ENCODE measurements around the gene COL7A1.

COL7A1 gene

GRCh38 chr3:48619541-48620524 is 24.7 kb upstream of the COL7A1 start:
- DNase-seq (ENCODE audit: low spot score), result no peak

- no peak for DNase-seq (ENCODE audit: low spot score)
These were observed 22.4 kb upstream of the COL7A1 start for GRCh38 chr3:48617559-48617958.

- DNase-seq (ENCODE audit: low spot score), result peak; percentile 18
These were observed 18.9 kb upstream of the COL7A1 start for GRCh38 chr3:48614044-48614443.

- no peak for DNase-seq (ENCODE audit: low spot score)
These were observed 17.2 kb upstream of the COL7A1 start for GRCh38 chr3:48612309-48612708.

DNA sequence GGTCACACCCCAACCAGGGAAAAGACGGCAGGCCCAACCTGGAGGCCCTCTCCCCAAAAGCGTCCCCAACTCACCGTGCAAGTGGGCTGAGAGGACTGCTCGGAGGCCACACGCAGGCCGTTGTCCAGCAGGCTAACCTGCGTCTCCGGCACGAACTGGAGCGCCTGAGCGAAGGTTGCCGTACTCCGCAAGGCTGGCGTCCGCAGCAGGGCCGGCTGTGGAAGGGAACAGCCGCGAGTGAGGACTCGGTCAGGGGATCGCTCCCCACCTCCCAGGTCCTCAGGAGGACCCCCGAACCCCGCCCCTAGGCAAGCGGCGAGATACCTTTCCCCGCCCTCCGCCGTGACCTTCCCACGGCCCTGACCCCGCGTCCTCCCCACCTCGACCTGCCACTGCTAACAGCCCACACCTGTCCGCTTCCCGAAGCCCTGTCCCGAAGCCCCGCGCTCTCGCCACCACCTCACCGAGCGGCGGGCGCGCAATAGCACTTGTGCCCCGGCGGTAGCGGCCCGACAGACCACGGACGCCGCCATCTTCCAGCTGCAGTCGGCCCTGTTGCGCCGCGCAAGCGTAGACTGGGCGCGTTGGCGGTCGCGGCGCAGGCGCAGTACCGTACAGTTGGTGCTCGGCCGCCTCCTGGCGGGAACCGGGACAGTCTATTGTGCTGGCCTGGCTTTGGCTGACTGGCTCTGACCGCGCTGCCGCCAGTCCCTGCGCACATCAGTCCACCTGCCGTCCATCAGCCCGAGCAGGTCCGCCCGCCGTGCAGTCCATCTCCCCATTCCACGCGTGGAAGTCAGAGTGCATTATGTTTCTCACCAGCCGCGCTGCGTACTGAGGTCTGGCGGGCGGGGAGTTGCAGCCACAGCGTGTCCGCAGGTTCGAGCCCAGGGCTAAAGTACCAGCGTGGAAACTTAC is 14.2 kb upstream of the COL7A1 start, which contains the start of gene UQCRC1:
TSS of gene UQCRC1 (minus strand) at position 559 of the 918 bp plus-strand sequence. CDS start at position 533, 26 bp downstream.
- peak; percentile 92 for DNase-seq (ENCODE audit: low spot score)

DNA sequence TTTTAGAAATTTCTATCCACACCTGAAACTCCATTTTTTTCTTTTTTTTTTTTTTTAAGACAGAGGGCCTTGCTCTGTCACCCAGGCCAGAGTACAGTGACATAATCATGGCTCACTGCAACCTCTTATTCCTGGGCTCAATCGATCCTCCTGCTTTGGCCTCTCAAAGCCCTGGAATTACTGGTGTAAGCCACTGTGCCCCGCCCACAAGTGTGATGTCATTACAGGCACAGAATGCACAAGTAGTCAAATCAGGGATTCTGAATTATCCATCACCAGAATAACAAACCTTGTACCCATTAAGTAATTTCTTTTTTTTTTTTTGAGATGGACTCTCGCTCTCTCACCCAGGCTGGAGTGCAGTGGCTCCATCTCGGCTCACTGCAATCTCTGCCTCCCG is 12.4 kb upstream of the COL7A1 start:
- DNase-seq (ENCODE audit: low spot score), result no peak

- DNase-seq (ENCODE audit: low spot score), result no peak
These were observed 6.5 kb upstream of the COL7A1 start for GRCh38 chr3:48601622-48601994.

DNA sequence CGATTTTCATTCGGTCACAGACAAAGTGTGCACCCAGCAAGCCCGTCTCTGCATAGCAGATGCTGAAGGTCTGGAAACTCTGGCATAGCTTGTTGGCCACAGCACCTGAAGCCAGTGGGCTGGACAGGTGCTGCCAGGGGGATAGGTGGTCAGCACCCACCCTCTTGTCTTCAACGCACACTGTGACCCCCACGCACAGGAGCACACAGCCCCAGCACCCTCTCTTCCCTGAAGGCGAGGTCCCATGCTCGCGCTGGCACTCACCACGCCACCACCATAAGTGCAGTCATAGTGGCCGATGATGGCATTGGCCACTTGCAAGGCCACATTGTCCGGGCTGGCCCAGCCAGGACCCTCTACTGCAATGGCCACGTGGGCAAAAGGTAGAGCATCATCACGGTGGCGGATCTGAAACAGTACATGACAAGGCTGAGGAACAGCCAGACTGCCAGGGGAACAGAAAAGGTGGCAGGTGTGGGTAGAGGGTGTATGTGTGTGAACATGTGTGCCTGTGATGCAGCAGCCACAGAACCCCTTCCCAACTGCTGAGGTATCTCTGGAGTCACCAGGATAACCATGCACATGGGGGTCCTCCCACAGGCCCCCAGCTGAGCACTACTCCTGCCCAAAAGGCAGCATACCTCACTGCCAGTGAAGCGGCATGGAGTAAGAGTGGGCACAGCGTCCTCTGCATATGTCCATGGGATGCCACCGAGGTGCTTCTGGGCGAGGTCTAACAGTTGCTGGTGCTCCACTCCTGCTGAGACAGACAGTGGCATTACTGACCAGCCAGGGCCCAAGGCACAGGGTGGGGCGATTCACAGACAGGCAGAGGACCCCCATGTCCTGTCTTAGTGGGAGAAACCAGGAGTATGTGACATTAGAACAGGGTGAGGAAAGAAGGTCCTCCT is 5.8 kb upstream of the COL7A1 start:
- no peak for DNase-seq (ENCODE audit: low spot score)

GRCh38 chr3:48599509-48600285 is 4.6 kb upstream of the COL7A1 start:
- no peak for DNase-seq (ENCODE audit: low spot score)

- DNase-seq (ENCODE audit: low spot score), result no peak
These were observed 4.0 kb upstream of the COL7A1 start for GRCh38 chr3:48599077-48599501.

- peak; percentile 26 for DNase-seq (ENCODE audit: low spot score)
These were observed 3.4 kb upstream of the COL7A1 start for GRCh38 chr3:48598323-48599076.

- DNase-seq (ENCODE audit: low spot score), result no peak
These were observed 2.3 kb upstream of the COL7A1 start for GRCh38 chr3:48597408-48597800.

DNA sequence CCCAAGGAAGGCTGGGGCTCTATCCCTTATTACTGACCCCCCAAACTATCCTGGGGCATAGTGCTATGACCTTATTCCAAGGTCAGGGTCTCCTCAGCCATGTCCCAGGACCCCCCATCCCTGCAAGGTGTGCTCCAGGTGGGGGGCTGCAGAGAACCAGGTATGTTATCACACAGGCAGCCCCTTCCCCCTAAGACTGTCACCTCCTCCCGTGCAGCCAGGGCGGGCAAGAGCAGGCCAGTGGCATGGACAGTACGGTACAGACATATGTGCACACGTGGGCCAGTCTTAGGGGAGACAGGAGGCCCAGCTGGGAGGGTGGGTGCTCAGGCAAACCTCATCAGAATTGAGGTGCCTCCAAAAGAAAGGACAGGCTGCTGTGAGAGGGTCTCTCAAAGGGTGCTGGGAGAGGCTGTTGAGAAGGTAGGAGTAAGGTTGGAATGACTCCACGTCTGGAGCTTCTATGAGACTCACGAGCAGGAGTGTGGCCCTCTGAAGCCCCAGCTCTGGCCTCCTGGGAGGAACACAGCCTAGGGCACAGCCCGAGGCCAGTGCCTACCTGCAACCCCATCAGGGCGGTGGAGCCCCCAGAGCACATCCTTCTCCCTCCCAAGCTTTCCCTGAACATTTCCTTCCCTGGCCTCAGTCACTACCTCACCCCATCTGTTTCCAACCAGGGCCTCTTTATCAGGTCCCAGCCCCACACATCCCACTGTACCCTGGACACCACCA is 1.7 kb upstream of the COL7A1 start:
- DNase-seq (ENCODE audit: low spot score), result no peak

DNA sequence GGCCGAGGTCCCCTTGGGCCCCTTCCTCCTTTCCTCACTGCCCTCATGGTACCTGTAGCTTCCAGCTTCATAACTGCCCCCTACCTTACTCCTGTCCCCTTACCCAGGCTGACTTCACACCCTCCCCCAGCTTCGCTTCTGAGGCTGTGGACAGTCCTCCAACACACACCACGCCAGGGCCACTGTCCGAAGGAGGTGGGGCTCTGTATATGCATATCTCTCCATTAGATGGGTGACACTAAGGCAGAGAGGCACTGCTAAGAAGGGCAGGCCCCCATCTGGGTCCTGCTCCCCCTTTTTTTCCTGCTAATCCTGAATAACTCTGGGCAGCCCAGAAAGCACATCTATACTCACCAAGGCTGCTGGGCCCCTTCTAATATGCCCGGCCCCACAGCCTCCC is 1.0 kb upstream of the COL7A1 start:
- DNase-seq (ENCODE audit: low spot score), result peak; percentile 27

DNA sequence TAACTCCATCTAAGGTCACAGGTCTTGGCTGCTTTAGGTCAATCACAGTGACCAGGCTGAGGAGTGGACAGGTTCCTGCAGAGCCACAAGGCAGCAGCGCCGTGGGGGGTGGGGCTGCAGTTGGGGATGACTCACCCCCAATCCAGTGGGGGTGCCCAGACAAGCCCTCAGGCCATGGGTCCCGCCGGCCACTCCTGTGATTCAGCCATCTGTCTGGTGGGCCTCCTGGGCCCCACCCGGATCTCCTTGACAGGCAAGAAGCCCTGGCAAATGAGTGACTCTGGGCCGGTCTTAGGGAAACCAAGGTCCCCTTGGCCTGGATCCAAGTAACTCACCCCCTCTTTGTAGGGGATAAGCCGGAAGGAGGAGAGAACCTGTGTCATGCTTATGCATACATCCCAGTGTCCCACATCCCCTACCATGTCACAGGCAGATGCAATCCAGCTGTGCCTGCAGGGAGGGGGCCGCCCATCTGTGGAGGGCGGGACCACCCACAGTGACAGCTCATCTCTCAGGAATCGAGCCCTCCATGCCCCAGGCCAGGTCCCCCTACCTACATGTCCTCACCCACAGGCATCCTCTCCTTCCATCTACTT is 495 bp upstream of the COL7A1 start:
- peak; percentile 92 for DNase-seq (ENCODE audit: low spot score)

DNA sequence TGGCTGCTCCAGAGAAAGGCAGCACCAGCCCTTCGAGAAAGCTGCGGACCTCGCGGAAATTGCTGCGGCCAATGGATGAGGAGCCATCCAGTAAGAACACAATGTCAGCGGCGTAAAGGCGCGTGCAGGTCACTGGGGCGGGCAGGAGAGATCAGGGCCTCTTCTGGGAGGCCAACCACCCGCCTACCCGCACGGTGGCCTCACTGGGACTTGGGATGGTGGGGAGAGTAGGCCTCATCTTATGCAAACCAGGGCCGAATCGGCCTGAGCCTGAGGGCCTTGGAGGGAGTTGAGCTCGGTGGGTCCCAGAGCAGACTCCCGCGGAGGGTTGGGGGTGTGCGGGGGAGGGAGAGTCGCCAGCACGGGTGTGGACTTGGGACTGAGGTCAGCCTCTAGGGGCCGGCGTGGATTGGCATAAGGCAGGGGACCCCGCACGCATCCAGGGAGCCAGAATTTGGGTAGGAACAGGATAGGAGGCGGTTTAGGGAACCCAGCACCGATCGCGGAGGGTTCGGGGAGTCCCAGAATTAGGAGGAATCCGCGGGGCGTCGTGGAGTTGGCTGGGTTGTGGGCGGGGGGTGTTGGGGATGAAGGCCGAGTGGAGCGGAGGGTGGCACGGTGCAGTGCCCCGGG is 596 bp downstream of the COL7A1 start:
- no peak for DNase-seq (ENCODE audit: low spot score)

- no peak for DNase-seq (ENCODE audit: low spot score)
These were observed 1.8 kb downstream of the COL7A1 start for GRCh38 chr3:48593337-48593736.

- no peak for DNase-seq (ENCODE audit: low spot score)
These were observed 2.5 kb downstream of the COL7A1 start for GRCh38 chr3:48592519-48593087.
